ENCODE data around the gene NKX1-1. TPM values are rescaled to one million over a fixed set of nuclear protein-coding genes. Genes with fewer than 3 reads are reported as not detected.

Gene NKX1-1
- total and polyA plus RNA-seq, 2 of the 8 experiments (the other 6 are each of a cell fraction or from before 2014, with no cell fraction given) = not detected

GRCh38 chr4:1375051-1375721 lies 31.1 kb downstream of the NKX1-1 start (continued):
- TF ChIP-seq KDM1A (IDR thresholded peaks at IDR 0.05; ENCODE audit: borderline replicate concordance, low read length) (no peak), KDM5A (IDR thresholded peaks at IDR 0.05; ENCODE audit: low read length) (no peak), TAF7 (optimal IDR thresholded peaks at IDR 0.05; ENCODE audit: borderline replicate concordance, low read depth, low read length) (no peak), TAF1 (IDR thresholded peaks at IDR 0.05; ENCODE audit: low read depth, low read length) (no peak)

Measured in H1 (cell line).